Measurements from ENCODE around the gene DTL.

Gene DTL

DNA sequence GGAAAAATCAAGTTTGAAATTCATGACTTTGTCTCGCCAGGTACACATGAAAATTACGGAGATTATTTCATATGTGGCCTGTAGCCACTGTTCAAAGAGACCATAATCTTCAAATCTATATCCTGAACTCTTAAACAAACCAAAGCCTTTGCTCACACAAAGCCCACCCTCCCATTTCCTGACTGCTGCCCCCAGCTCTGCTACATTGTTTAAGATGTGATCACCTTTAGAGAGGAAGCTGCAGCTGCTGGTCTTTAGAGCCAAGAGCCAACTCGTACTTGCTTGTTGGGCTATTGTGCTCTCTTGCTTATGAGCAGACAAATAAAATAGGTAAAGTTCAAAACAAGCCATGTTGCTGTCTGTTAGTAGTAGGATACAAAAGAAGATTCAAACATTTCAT lies 71.9 kb downstream of the DTL start:
- no peaks in the 10 kb centered on the region for H3K4me1 ChIP-seq (ENCODE audit: insufficient read depth, insufficient read length)
- no peaks in the 10 kb centered on the region for H3K27me3 ChIP-seq (ENCODE audit: insufficient read depth, insufficient read length)
- H3K9ac ChIP-seq (ENCODE audit: insufficient read length, low read depth) = no peak overlapping the region
- TF ChIP-seq YY1 (IDR thresholded peaks at IDR 0.05; ENCODE audit: insufficient read depth, insufficient read length) (no peak), ZNF274 (IDR thresholded peaks at IDR 0.05; ENCODE audit: low read depth, low read length) (no peak), SUZ12 (IDR thresholded peaks at IDR 0.05; ENCODE audit: extremely low read depth, insufficient read depth, insufficient read length) (no peak)
- H3K9me3 ChIP-seq (ENCODE audit: insufficient read depth, low read length) = no peaks in the 10 kb centered on the region
- no peak overlapping the region for H3K4me3 ChIP-seq (ENCODE audit: insufficient read length, low read depth)
- no peak for DNase-seq (ENCODE audit: low read depth, low spot score)
- H3K36me3 ChIP-seq (ENCODE audit: insufficient read depth, insufficient read length, low read length) = peaks cover 34% of the 10 kb centered on the region

DNA sequence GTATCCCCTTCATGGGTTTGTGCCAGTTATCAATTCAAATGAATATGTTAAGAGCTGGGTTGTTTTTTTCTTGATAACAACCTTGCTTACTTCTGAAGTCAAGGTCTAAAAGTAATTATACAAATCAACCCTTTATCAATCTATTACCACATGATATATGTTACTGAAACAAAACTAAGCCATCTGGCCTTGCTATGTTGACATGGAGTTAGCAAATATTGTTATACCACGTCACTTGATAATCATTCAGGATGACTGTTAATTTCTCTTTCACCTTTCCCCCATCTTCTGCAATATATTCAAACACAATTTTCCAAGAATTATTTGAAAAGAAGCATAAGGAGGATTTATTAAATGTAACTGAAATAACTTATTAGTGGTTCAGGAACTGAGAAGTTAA lies 72.6 kb downstream of the DTL start:
- Histone ChIP-seq H3K9ac (ENCODE audit: insufficient read length, low read depth) (no peak overlapping the region), H3K27me3 (ENCODE audit: insufficient read depth, insufficient read length) (no peaks in the 10 kb centered on the region), H3K9me3 (ENCODE audit: insufficient read depth, low read length) (no peaks in the 10 kb centered on the region), H3K36me3 (ENCODE audit: insufficient read depth, insufficient read length, low read length) (peaks cover 27% of the 10 kb centered on the region), H3K4me1 (ENCODE audit: insufficient read depth, insufficient read length) (no peaks in the 10 kb centered on the region), H3K4me3 (ENCODE audit: insufficient read length, low read depth) (no peak overlapping the region)
- TF ChIP-seq YY1 (IDR thresholded peaks at IDR 0.05; ENCODE audit: insufficient read depth, insufficient read length) (no peak), SUZ12 (IDR thresholded peaks at IDR 0.05; ENCODE audit: extremely low read depth, insufficient read depth, insufficient read length) (no peak), ZNF274 (IDR thresholded peaks at IDR 0.05; ENCODE audit: low read depth, low read length) (no peak)
- DNase-seq (ENCODE audit: low read depth, low spot score) = no peak

DNA sequence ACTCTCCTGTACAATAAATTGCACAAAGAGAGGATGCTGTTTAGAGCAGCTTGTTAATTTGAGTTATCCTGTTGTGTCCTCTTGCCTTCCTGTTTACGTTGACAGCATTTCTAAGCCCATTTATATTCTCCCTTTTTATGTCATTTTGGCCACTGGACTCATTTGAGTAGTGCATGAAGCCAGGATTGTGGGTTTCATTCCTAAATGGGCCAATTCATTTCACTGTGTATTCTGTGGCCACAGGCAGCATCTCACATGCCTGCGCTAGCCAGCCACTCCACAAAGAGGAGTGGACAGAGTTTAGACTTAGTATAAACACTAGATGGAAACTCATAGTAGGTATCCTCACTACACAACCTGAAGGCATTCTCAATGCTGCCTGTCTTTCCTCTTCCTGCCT lies 73.4 kb downstream of the DTL start:
- no peak for DNase-seq (ENCODE audit: low read depth, low spot score)
- Histone ChIP-seq H3K27me3 (ENCODE audit: insufficient read depth, insufficient read length) (no peaks in the 10 kb centered on the region), H3K4me1 (ENCODE audit: insufficient read depth, insufficient read length) (no peaks in the 10 kb centered on the region), H3K9me3 (ENCODE audit: insufficient read depth, low read length) (no peaks in the 10 kb centered on the region), H3K36me3 (ENCODE audit: insufficient read depth, insufficient read length, low read length) (peaks cover 22% of the 10 kb centered on the region), H3K9ac (ENCODE audit: insufficient read length, low read depth) (no peak overlapping the region), H3K4me3 (ENCODE audit: insufficient read length, low read depth) (no peak overlapping the region)
- TF ChIP-seq ZNF274 (IDR thresholded peaks at IDR 0.05; ENCODE audit: low read depth, low read length) (no peak), YY1 (IDR thresholded peaks at IDR 0.05; ENCODE audit: insufficient read depth, insufficient read length) (no peak), SUZ12 (IDR thresholded peaks at IDR 0.05; ENCODE audit: extremely low read depth, insufficient read depth, insufficient read length) (no peak)

DNA sequence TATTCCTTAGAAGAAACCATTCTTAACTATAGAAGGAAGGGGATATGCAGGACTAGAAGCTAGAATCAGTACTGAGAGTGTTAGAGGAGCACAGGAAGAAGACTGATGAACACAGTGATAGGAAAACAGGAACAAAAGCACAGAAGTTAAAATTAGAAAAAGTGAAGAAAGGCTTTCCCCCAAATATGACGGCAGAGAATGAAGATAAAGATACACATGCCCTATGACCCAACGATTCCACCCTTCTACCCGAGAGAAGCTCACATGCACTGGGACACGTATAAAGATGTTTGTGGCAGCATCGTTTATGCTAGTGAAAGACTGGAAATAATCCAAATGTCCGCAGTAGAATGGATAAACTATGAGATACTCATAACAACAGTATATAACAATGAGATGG lies 74.2 kb downstream of the DTL start:
- no peak overlapping the region for H3K4me3 ChIP-seq (ENCODE audit: insufficient read length, low read depth)
- no peak for DNase-seq (ENCODE audit: low read depth, low spot score)
- no peaks in the 10 kb centered on the region for H3K27me3 ChIP-seq (ENCODE audit: insufficient read depth, insufficient read length)
- H3K9ac ChIP-seq (ENCODE audit: insufficient read length, low read depth) = no peak overlapping the region
- no peaks in the 10 kb centered on the region for H3K4me1 ChIP-seq (ENCODE audit: insufficient read depth, insufficient read length)
- TF ChIP-seq SUZ12 (IDR thresholded peaks at IDR 0.05; ENCODE audit: extremely low read depth, insufficient read depth, insufficient read length) (no peak), YY1 (IDR thresholded peaks at IDR 0.05; ENCODE audit: insufficient read depth, insufficient read length) (no peak), ZNF274 (IDR thresholded peaks at IDR 0.05; ENCODE audit: low read depth, low read length) (no peak)
- H3K36me3 ChIP-seq (ENCODE audit: insufficient read depth, insufficient read length, low read length) = peaks cover 16% of the 10 kb centered on the region
- H3K9me3 ChIP-seq (ENCODE audit: insufficient read depth, low read length) = no peaks in the 10 kb centered on the region

DNA sequence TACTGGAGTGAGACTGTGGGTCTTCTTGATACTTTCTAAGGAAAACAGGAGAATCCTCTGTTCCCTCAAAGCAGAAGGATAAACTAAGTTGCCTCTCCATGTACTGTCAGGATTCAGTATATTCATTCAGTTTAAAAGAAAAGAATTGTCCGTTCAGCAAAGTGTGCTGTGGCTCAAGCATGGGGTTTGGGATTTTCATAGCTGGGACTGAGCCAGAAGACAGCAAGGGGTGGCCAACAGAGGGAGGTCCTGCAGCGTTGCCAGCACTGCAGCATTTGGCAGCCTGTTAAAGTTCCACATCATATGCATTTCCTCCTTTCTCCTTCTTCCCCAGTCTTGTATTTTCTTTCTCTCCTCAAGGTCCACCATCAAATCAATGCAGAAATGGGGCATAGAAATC lies 75.1 kb downstream of the DTL start:
- peaks cover 14% of the 10 kb centered on the region for H3K36me3 ChIP-seq (ENCODE audit: insufficient read depth, insufficient read length, low read length)
- no peak overlapping the region for H3K4me3 ChIP-seq (ENCODE audit: insufficient read length, low read depth)
- no peaks in the 10 kb centered on the region for H3K9me3 ChIP-seq (ENCODE audit: insufficient read depth, low read length)
- DNase-seq (ENCODE audit: low read depth, low spot score) = no peak
- no peaks in the 10 kb centered on the region for H3K4me1 ChIP-seq (ENCODE audit: insufficient read depth, insufficient read length)
- no peak overlapping the region for H3K9ac ChIP-seq (ENCODE audit: insufficient read length, low read depth)
- no peaks in the 10 kb centered on the region for H3K27me3 ChIP-seq (ENCODE audit: insufficient read depth, insufficient read length)
- no peak for TF ChIP-seq SUZ12 (IDR thresholded peaks at IDR 0.05; ENCODE audit: extremely low read depth, insufficient read depth, insufficient read length)
- TF ChIP-seq YY1 (IDR thresholded peaks at IDR 0.05; ENCODE audit: insufficient read depth, insufficient read length) = no peak
- TF ChIP-seq ZNF274 (IDR thresholded peaks at IDR 0.05; ENCODE audit: low read depth, low read length) = no peak

DNA sequence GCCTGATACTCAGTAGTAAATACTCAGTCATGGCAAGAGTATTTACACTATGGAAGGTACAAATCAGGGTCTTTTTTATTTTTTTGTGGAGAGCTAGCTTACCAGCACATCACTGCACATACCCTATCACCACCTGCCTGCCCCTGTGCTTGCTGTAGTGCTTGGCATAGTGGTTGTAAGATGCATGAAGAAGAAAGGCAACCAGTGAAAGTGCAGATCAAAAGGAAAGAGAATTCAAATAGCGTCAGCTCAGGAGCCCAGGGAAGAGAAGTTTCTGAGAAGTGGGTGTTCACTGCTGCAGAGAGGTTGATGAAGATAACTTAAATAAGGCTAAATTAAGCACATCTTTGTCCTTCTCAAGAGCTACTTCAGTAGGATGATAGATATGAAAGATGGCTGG lies 76.0 kb downstream of the DTL start:
- H3K4me3 ChIP-seq (ENCODE audit: insufficient read length, low read depth) = no peak overlapping the region
- TF ChIP-seq SUZ12 (IDR thresholded peaks at IDR 0.05; ENCODE audit: extremely low read depth, insufficient read depth, insufficient read length) (no peak), YY1 (IDR thresholded peaks at IDR 0.05; ENCODE audit: insufficient read depth, insufficient read length) (no peak), ZNF274 (IDR thresholded peaks at IDR 0.05; ENCODE audit: low read depth, low read length) (no peak)
- H3K36me3 ChIP-seq (ENCODE audit: insufficient read depth, insufficient read length, low read length) = peaks cover 10% of the 10 kb centered on the region
- no peaks in the 10 kb centered on the region for H3K4me1 ChIP-seq (ENCODE audit: insufficient read depth, insufficient read length)
- no peaks in the 10 kb centered on the region for H3K9me3 ChIP-seq (ENCODE audit: insufficient read depth, low read length)
- no peak overlapping the region for H3K9ac ChIP-seq (ENCODE audit: insufficient read length, low read depth)
- H3K27me3 ChIP-seq (ENCODE audit: insufficient read depth, insufficient read length) = no peaks in the 10 kb centered on the region
- no peak for DNase-seq (ENCODE audit: low read depth, low spot score)

DNA sequence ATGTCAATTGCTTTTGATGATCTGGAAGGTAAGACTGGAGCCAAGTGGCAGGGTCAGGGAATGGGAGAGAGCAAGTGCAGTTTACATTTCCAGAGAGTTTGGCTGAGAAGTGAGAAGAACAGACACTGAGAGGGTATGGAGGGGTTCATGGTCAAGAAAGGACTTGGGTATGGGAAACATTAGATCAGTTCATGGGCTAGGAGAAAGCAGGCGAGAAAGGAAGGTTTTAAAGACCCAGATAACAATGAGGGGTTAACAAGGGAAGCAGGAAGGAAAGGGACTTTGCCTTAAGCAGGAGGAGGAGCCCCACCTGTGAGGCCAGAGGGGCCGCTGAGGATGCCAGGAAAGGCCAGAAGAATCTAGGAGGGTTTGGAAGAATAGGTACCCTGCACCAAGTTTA lies 78.2 kb downstream of the DTL start:
- H3K4me3 ChIP-seq (ENCODE audit: insufficient read length, low read depth) = no peak overlapping the region
- no peaks in the 10 kb centered on the region for H3K4me1 ChIP-seq (ENCODE audit: insufficient read depth, insufficient read length)
- H3K9me3 ChIP-seq (ENCODE audit: insufficient read depth, low read length) = no peaks in the 10 kb centered on the region
- DNase-seq (ENCODE audit: low read depth, low spot score) = no peak
- no peaks in the 10 kb centered on the region for H3K36me3 ChIP-seq (ENCODE audit: insufficient read depth, insufficient read length, low read length)
- H3K9ac ChIP-seq (ENCODE audit: insufficient read length, low read depth) = no peak overlapping the region
- H3K27me3 ChIP-seq (ENCODE audit: insufficient read depth, insufficient read length) = no peaks in the 10 kb centered on the region
- TF ChIP-seq YY1 (IDR thresholded peaks at IDR 0.05; ENCODE audit: insufficient read depth, insufficient read length) (no peak), SUZ12 (IDR thresholded peaks at IDR 0.05; ENCODE audit: extremely low read depth, insufficient read depth, insufficient read length) (no peak)

Measured in NT2/D1 (cell line).